HCT116 (cell line): Measurements from ENCODE around the gene CASTOR1. TPM values are rescaled to one million over a fixed set of nuclear protein-coding genes. Genes with fewer than 3 reads are reported as not detected.

Experiments used
- ATAC-seq: fragments of 200-7000 bp; cut with Tn5 transposase; 2 replicates; pipeline ENCODE4 v1.9.1; 2020; ENCODE audit warnings: mild to moderate bottlenecking, moderate library complexity
- BruUV-seq: library from RNA; stranded (reverse); fragments of 400-500 nt; replicated peaks from 2 replicates; lab custom pipeline; 2021; lab: Mats Ljungman, UMichigan
- CTCF ChIA-PET: fragments of 300-600 bp; sonication (Branson Sonifier 250); formaldehyde crosslinking; loops from one replicate; lab custom pipeline; 2021; ENCODE audit warnings: antibody characterized with exemption; lab: Charles Lee
- POLR2A ChIA-PET: fragments of 300-600, 350-600 bp; sonication (Branson Sonifier 250); formaldehyde crosslinking; loops from one replicate; lab custom pipeline; 2021; ENCODE audit warnings: antibody characterized with exemption; lab: Charles Lee
- RAD21 ChIA-PET, 2 experiments: fragments of 300-600 bp; sonication (Branson Sonifier 250); formaldehyde crosslinking; loops; one replicate each; lab custom pipeline; 2023; ENCODE audit warnings: low total read pairs in 2 of 2; ENCODE audit not compliant: uncharacterized antibody in 2 of 2, unreplicated experiment in 2 of 2, low non-redundant PET in 1 of 2; lab: Charles Lee
- DNase-seq: peaks from one replicate; pipeline ENCODE4 v3.0.0-alpha.2; 2010; ENCODE audit warnings: low read depth, low spot score
- H2AFZ ChIP-seq: fragments of 200-600 bp; shearing (Covaris generic), sonication (generic); 2 replicates; pipeline ENCODE4 v1.6.1; 2017; ENCODE audit warnings: low read depth, mixed run types, mixed read lengths, antibody characterized with exemption, low read length; ENCODE audit not compliant: poor library complexity, severe bottlenecking
- H3K27ac ChIP-seq: 2 replicates; pipeline ENCODE4 v1.5.1; 2012; ENCODE audit warnings: low read depth, low read length
- H3K27me3 ChIP-seq: fragments of 200-600 bp; sonication (generic); 2 replicates; pipeline ENCODE4 v1.6.1; 2016; ENCODE audit warnings: mixed run types, low read length, mixed read lengths; ENCODE audit not compliant: insufficient read depth
- H3K36me3 ChIP-seq, 2 experiments: fragments of 200-500 bp in 1 of 2; fragments of 200-600 bp in 1 of 2; sonication (Bioruptor generic) in 1 of 2; sonication (generic) in 1 of 2; 2 replicates each; pipeline versions ENCODE4 v1.5.1 to v1.6.1; 2014 to 2016; ENCODE audit warnings: low read length in 2 of 2, inconsistent platforms in 1 of 2, mixed read lengths in 1 of 2, mixed run types in 1 of 2; ENCODE audit not compliant: insufficient read depth in 2 of 2, control insufficient read depth in 1 of 2
- H3K4me1 ChIP-seq, 2 experiments: fragments of 200-600 bp in 1 of 2; sonication (generic) in 1 of 2; 2 replicates each; pipeline versions ENCODE4 v1.5.1 to v1.6.1; 2012 to 2017; ENCODE audit warnings: low read length in 2 of 2, inconsistent platforms in 1 of 2, mild to moderate bottlenecking in 1 of 2, mixed read lengths in 1 of 2, mixed run types in 1 of 2, moderate library complexity in 1 of 2; ENCODE audit not compliant: insufficient read depth in 2 of 2, control insufficient read depth in 1 of 2
- H3K4me2 ChIP-seq: fragments of 200-600 bp; sonication (generic); 2 replicates; pipeline ENCODE4 v1.6.1; 2017; ENCODE audit warnings: mixed run types, low read length, mixed read lengths
- H3K4me3 ChIP-seq, 2 experiments: fragments of 200-600 bp in 1 of 2; sonication (generic) in 1 of 2; replicated peaks in 1 of 2; 2 replicates each; pipeline ENCODE4 v1.5.1; 2011 to 2016; ENCODE audit warnings: low read length in 2 of 2, control low read depth in 1 of 2, low read depth in 1 of 2, mild to moderate bottlenecking in 1 of 2, mixed read lengths in 1 of 2, mixed run types in 1 of 2
- H3K79me2 ChIP-seq: fragments of 200-600 bp; sonication (generic); 2 replicates; pipeline ENCODE4 v1.6.1; 2017; ENCODE audit warnings: mild to moderate bottlenecking, mixed run types, low read length, moderate library complexity, mixed read lengths; ENCODE audit not compliant: insufficient read depth
- H3K9ac ChIP-seq: fragments of 200-600 bp; sonication (generic); 2 replicates; pipeline ENCODE4 v1.6.1; 2016; ENCODE audit warnings: low read length, mixed read lengths
- H3K9me2 ChIP-seq: fragments of 200-600 bp; sonication (generic), shearing (Covaris generic); 2 replicates; pipeline ENCODE4 v1.6.1; 2017; ENCODE audit warnings: mixed run types, mild to moderate bottlenecking, moderate library complexity; ENCODE audit not compliant: insufficient read depth
- H3K9me3 ChIP-seq, 2 experiments: fragments of 200-500 bp in 1 of 2; fragments of 200-600 bp in 1 of 2; sonication (Bioruptor generic) in 1 of 2; sonication (generic) in 1 of 2; 2 replicates each; pipeline ENCODE4 v1.6.1; 2014 to 2017; ENCODE audit warnings: low read length in 2 of 2, mixed read lengths in 2 of 2, inconsistent platforms in 1 of 2, low read depth in 1 of 2, mild to moderate bottlenecking in 1 of 2, mixed run types in 1 of 2, moderate library complexity in 1 of 2; ENCODE audit not compliant: control insufficient read depth in 1 of 2, insufficient read depth in 1 of 2
- H4K20me1 ChIP-seq: fragments of 200-600 bp; sonication (generic), shearing (Covaris generic); 2 replicates; pipeline ENCODE4 v1.6.1; 2017; ENCODE audit warnings: mixed run types, mild to moderate bottlenecking, moderate library complexity; ENCODE audit not compliant: insufficient read depth
- CBX3 ChIP-seq: IDR thresholded peaks from 2 replicates; pipeline ENCODE4 v1.6.1; 2012; ENCODE audit warnings: low read depth
- POLR2AphosphoS5 ChIP-seq: IDR thresholded peaks from 2 replicates; pipeline ENCODE4 v1.6.1; 2011; ENCODE audit warnings: mild to moderate bottlenecking, low read depth, low read length, moderate library complexity
- YY1 ChIP-seq: IDR thresholded peaks from 2 replicates; pipeline ENCODE4 v1.6.1; 2011; ENCODE audit warnings: low read length, low read depth, moderate library complexity, mild to moderate bottlenecking; ENCODE audit not compliant: insufficient replicate concordance; ENCODE audit errors: extremely low read depth
- ZNF274 ChIP-seq: fragments of 200-500 bp; sonication (Bioruptor generic); IDR thresholded peaks from 2 replicates; pipeline ENCODE4 v1.6.1; 2014; ENCODE audit warnings: mild to moderate bottlenecking, low read depth, low read length, inconsistent platforms
- intact Hi-C: fragments of 100-400 bp; cut with micrococcal nuclease; formaldehyde crosslinking; loops from 2 replicates; pipeline ENCODE4 v1.10.0; 2022
- total RNA-seq: library from RNA; stranded (reverse); gene quantifications from one replicate; pipeline ENCODE4 v1.2.1, GENCODE V29; 2021; ENCODE audit not compliant: unreplicated experiment
- TF ChIP-seq, protein P1 (sequence below), 3 experiments: fragments of 200-600 bp in 1 of 3; sonication (generic) in 1 of 3; IDR thresholded peaks in 2 of 3; conservative IDR thresholded peaks in 1 of 3; 2 replicates each; pipeline ENCODE4 v1.5.1; 2012 to 2017; ENCODE audit warnings: low read depth in 2 of 3, low read length in 2 of 3, antibody characterized with exemption in 1 of 3, borderline replicate concordance in 1 of 3, control low read depth in 1 of 3, mild to moderate bottlenecking in 1 of 3, mixed read lengths in 1 of 3, mixed run types in 1 of 3, moderate library complexity in 1 of 3; ENCODE audit not compliant: insufficient read depth in 1 of 3
- TF ChIP-seq, protein P2 (sequence below): IDR thresholded peaks from 2 replicates; pipeline ENCODE4 v1.6.1; 2011; ENCODE audit warnings: mild to moderate bottlenecking, low read length, moderate library complexity; ENCODE audit not compliant: insufficient replicate concordance; ENCODE audit errors: extremely low read depth

CASTOR1 gene
- total RNA-seq, 1 experiment from 2014 or later, result 6.5 TPM

GRCh38 chr22:30263883-30264282 lies 25.4 kb downstream of the CASTOR1 start (continued):
- TF ChIP-seq, protein P1, sequence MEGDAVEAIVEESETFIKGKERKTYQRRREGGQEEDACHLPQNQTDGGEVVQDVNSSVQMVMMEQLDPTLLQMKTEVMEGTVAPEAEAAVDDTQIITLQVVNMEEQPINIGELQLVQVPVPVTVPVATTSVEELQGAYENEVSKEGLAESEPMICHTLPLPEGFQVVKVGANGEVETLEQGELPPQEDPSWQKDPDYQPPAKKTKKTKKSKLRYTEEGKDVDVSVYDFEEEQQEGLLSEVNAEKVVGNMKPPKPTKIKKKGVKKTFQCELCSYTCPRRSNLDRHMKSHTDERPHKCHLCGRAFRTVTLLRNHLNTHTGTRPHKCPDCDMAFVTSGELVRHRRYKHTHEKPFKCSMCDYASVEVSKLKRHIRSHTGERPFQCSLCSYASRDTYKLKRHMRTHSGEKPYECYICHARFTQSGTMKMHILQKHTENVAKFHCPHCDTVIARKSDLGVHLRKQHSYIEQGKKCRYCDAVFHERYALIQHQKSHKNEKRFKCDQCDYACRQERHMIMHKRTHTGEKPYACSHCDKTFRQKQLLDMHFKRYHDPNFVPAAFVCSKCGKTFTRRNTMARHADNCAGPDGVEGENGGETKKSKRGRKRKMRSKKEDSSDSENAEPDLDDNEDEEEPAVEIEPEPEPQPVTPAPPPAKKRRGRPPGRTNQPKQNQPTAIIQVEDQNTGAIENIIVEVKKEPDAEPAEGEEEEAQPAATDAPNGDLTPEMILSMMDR (IDR thresholded peaks at IDR 0.05 in 2 of 3, conservative IDR thresholded peaks at IDR 0.05 in 1 of 3; ENCODE audit: borderline replicate concordance in 1 of 3, insufficient read depth in 1 of 3, low read depth in 2 of 3, low read length in 2 of 3), result no peak
- TF ChIP-seq ZNF274 (no peak), POLR2AphosphoS5 (no peak), CBX3 (no peak)

DNA sequence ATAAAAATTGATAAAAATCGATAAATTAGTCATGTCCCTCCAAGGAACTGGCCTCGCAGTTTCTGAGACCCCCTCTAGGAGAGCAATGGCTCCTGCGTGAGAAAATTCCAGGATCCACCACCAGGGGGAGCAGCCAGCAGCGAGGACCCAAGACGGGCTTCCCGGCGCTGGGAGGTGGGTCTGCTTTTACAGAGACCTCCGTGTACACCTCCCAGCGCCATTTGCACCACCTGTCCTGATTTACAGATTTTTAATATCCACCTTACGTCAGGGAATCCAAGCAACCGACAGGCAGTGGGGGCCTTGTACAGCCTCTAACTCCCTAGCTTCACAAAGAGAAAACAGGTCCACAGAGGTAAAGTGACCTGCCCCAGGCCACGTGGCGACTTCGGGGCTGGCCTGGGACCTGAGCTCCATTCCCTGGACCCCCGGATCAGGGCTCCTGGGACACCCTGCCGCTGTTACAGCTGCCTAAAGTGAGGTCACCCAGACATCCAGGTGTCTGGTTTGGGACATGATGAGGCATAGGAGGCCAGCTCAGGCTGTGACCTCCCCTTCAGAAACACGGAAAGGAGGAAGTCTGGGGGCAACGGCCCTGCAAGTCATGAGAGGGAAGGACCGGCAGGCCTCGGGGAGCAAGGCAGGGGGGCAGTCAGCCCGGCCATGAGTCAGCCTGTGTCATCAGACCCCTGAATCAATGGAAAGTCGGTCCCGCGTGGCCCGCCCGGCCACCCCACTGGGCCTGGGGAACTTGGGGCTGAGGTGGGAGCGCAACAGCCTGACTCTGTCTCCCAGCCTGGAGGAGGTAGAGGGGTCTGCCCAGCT lies 26.2 kb downstream of the CASTOR1 start:
- no peak for TF ChIP-seq YY1
- TF ChIP-seq, protein P1 (IDR thresholded peaks at IDR 0.05 in 2 of 3, conservative IDR thresholded peaks at IDR 0.05 in 1 of 3; ENCODE audit: borderline replicate concordance in 1 of 3, insufficient read depth in 1 of 3, low read depth in 2 of 3, low read length in 2 of 3), result peak in 2 of 3 experiments; percentile 91 to 96; a peak in 4 of 6 replicates
- TF ChIP-seq, protein P2, sequence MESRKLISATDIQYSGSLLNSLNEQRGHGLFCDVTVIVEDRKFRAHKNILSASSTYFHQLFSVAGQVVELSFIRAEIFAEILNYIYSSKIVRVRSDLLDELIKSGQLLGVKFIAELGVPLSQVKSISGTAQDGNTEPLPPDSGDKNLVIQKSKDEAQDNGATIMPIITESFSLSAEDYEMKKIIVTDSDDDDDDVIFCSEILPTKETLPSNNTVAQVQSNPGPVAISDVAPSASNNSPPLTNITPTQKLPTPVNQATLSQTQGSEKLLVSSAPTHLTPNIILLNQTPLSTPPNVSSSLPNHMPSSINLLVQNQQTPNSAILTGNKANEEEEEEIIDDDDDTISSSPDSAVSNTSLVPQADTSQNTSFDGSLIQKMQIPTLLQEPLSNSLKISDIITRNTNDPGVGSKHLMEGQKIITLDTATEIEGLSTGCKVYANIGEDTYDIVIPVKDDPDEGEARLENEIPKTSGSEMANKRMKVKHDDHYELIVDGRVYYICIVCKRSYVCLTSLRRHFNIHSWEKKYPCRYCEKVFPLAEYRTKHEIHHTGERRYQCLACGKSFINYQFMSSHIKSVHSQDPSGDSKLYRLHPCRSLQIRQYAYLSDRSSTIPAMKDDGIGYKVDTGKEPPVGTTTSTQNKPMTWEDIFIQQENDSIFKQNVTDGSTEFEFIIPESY, result no peak
- H3K79me2 ChIP-seq, result no peaks in the 10 kb centered on the region
- peak overlapping the region; percentile 75 for H3K4me2 ChIP-seq
- peak overlapping the region in 1 of 2 experiments; percentile 45; a peak in 2 of 4 replicates for H3K4me3 ChIP-seq
- H3K4me1 ChIP-seq, result peaks cover 6 to 23% of the 10 kb centered on the region in 2 experiments
- H3K27me3 ChIP-seq, result no peaks in the 10 kb centered on the region
- ChIA-PET POLR2A (interaction anchor here (1.0 kb wide), 1 partner anchor 10 kb away, joined by 3 read pairs; no protein-coding TSS in a partner anchor), RAD21 (interaction anchor here in 1 of 2 experiments (0.9 kb wide), 1 partner anchor 25 kb away, joined by 3 read pairs; no protein-coding TSS in a partner anchor), CTCF (interaction anchor here (0.9 to 1.6 kb wide), 7 partner anchors 14 to 124 kb away, joined by 3 to 12 read pairs (median 4); partner anchors contain the start of genes RNF215 and TBC1D10A)
- ATAC-seq, result peak; percentile 64
- H4K20me1 ChIP-seq, result no peaks in the 10 kb centered on the region
- peak overlapping the region; percentile 57 for H3K9ac ChIP-seq
- H3K9me3 ChIP-seq, result no peaks in the 10 kb centered on the region
- no peaks in the 10 kb centered on the region for H3K9me2 ChIP-seq
- no peaks in the 10 kb centered on the region for H3K36me3 ChIP-seq
- no peak overlapping the region for H3K27ac ChIP-seq
- no TSS peak for BruUV-seq
- no peak for DNase-seq
- intact Hi-C loops, result loop anchor here (1.0 kb wide), 1 partner anchor 24 kb away; no protein-coding TSS in a partner anchor
- peak overlapping the region; percentile 98 for H2AFZ ChIP-seq
